ENCODE data around the gene CDK5RAP3. TPM values are rescaled to one million over a fixed set of nuclear protein-coding genes. Genes with fewer than 3 reads are reported as not detected.

The CDK5RAP3 gene
- polyA plus RNA-seq, 3 donors, result 164 to 186 (median 167) TPM

- DNase-seq (ENCODE audit: extremely low read depth in 1 of 11, low read depth in 9 of 11, low spot score in 4 of 11), result peak in 7 of 11 donors; percentile 84 to 90 (median 86)
These were observed 55.8 kb downstream of the CDK5RAP3 start for GRCh38 chr17:48026502-48027321.

DNA sequence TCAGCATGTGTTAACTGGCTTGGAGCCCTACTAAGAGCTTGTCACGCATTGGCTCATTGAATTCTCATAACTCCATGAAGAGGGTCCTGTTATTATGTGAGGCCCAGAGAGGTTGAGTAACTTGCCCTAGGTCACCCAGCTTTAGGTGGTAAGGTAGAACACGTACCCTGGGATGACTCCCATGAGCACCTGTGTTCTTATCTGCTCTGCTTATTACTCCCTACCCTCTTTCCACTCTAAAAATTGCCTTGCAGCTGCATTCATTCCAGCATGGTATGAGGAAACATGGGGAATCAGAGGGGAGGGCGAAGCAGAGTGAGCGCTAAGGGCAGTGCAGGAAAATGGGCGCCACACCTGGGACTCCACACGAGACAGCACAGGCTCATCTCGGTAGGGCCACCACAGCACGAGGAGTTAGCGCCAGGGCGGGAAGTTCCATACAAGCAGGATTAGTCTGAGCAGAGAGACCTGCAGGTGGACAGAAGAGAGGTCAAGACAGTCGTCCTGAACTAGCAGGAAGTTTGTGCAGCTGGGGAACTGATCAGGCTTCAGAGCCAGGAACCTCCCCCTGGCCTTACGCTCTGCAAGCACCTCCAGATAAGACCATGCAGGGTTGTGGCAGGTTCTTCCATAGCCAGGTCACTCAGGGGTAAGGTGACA lies 56.5 kb downstream of the CDK5RAP3 start:
- no peak for DNase-seq (ENCODE audit: extremely low read depth in 1 of 11, low read depth in 9 of 11, low spot score in 4 of 11)

GRCh38 chr17:48028736-48029135 lies 57.8 kb downstream of the CDK5RAP3 start:
- no peak for DNase-seq (ENCODE audit: extremely low read depth in 1 of 11, low read depth in 9 of 11, low spot score in 4 of 11)

GRCh38 chr17:48030531-48030930 lies 59.6 kb downstream of the CDK5RAP3 start:
- no peak for DNase-seq (ENCODE audit: extremely low read depth in 1 of 11, low read depth in 9 of 11, low spot score in 4 of 11)

Other genes starting within 250 kb of the CDK5RAP3 start
- gene TBX21, start 237.9 kb upstream of the CDK5RAP3 start, polyA plus RNA-seq (ENCODE audit: insufficient read length in 3 of 3), result under 1 TPM; 0.07 to 0.20 (median 0.12) TPM
- gene OSBPL7, start 149.3 kb upstream of the CDK5RAP3 start, polyA plus RNA-seq (ENCODE audit: insufficient read length in 3 of 3), result 10 to 100 TPM; 12.5 to 18.6 (median 13.4) TPM
- gene MRPL10, start 139.6 kb upstream of the CDK5RAP3 start, polyA plus RNA-seq (ENCODE audit: insufficient read length in 3 of 3), result 10 to 100 TPM; 54.0 to 58.9 (median 58.4) TPM
- 1 to 10 TPM; 2.5 to 3.6 (median 3.4) TPM for gene LRRC46, start 139.4 kb upstream of the CDK5RAP3 start, polyA plus RNA-seq (ENCODE audit: insufficient read length in 3 of 3)
- gene SCRN2, start 129.8 kb upstream of the CDK5RAP3 start, polyA plus RNA-seq (ENCODE audit: insufficient read length in 3 of 3), result 10 to 100 TPM; 53.5 to 76.2 (median 54.9) TPM
- 1 to 10 TPM; 2.7 to 4.1 (median 3.9) TPM for gene SP6, start 120.0 kb upstream of the CDK5RAP3 start, polyA plus RNA-seq (ENCODE audit: insufficient read length in 3 of 3)
- 10 to 100 TPM; 22.4 to 23.8 (median 22.6) TPM for gene SP2, start 74.9 kb upstream of the CDK5RAP3 start, polyA plus RNA-seq (ENCODE audit: insufficient read length in 3 of 3)
- gene PNPO, start 29.5 kb upstream of the CDK5RAP3 start, polyA plus RNA-seq (ENCODE audit: insufficient read length in 3 of 3), result 10 to 100 TPM; 20.6 to 23.4 (median 21.7) TPM
- 10 to 100 TPM; 18.0 to 20.6 (median 18.2) TPM for gene PRR15L, start 13.2 kb upstream of the CDK5RAP3 start, polyA plus RNA-seq (ENCODE audit: insufficient read length in 3 of 3)
- gene COPZ2, start 66.7 kb downstream of the CDK5RAP3 start, polyA plus RNA-seq (ENCODE audit: insufficient read length in 3 of 3), result 10 to 100 TPM; 15.8 to 20.3 (median 19.0) TPM
- gene NFE2L1, start 77.2 kb downstream of the CDK5RAP3 start, polyA plus RNA-seq (ENCODE audit: insufficient read length in 3 of 3), result 100 to 1,000 TPM; 232 to 245 (median 232) TPM
- 100 to 1,000 TPM; 166 to 209 (median 197) TPM for gene CBX1, start 130.4 kb downstream of the CDK5RAP3 start, polyA plus RNA-seq (ENCODE audit: insufficient read length in 3 of 3)
- gene SNX11, start 136.7 kb downstream of the CDK5RAP3 start, polyA plus RNA-seq (ENCODE audit: insufficient read length in 3 of 3), result 10 to 100 TPM; 16.7 to 19.3 (median 19.2) TPM

All from renal cortex interstitium (tissue), 11 donors.